Measurements from ENCODE around the gene NAA11.

Gene NAA11

DNA sequence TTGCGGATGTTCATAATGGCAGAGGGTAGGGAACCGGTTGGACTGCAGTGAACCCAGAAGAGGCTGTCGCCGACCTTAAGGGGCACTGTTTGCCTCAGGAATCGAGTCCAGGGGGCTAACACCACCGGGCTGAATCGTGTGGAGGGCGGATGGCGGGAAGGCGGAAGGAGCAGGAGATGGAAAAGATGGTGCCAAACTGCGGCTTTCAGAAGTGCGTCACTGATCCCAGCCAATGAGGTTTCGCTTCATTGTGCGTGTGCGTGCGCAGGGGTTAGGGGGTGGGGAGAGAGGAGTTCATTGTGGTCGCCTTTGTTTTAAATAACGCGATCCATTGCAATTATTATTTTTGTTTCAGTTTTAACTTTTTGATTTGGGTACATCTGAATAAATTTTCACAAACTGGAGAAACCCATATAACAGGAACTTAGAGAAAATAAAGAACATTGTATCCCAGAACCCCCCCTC, at the start of gene NAA11:
NAA11 (minus strand) TSS at position 198 of the 465 bp plus-strand sequence; CDS start at position 14, 184 bp downstream.
- DNase-seq, result no peak

GRCh38 chr4:79370026-79370425, 44.2 kb upstream of the NAA11 start:
- no peak for DNase-seq

- DNase-seq, result no peak
These were observed 41.2 kb upstream of the NAA11 start for GRCh38 chr4:79367096-79367495.

GRCh38 chr4:79366422-79366821, 40.6 kb upstream of the NAA11 start:
- DNase-seq, result no peak

DNA sequence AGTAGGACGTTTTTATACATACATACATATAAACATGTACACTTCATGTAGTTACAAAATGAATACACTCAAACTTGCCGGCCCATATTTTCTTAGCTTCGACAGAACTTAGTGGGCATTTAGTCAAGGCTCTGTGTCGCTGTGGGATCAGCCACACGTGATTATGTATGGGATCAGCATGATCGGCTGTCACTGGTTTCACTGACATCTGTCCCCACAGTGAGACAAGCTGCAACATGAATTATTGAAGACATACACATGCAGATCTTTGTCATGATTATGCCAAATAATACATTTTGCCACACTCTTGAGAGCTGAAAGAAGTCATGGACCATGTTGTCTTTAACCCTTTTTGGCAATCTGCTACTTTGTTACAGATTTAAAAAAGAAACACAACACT, 38.2 kb upstream of the NAA11 start:
- DNase-seq, result no peak

DNA sequence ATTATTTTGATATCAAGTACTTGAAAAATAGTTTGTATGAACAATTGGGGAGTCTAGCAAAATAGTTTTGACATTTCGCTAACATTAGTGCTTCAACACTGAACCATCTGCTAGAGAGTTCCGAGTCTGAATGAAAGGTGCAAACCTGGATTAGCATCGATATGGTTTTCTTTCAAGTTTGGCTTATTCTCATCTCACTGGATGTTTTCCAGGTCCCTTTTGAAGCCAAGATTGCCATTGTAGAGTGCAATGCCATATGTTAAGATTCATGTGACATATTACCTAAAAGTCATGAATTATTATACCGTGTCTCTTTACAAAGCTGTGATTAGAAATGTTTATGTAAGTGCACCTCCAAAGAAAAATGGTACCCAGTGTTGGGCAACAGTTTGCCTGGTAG, 36.8 kb upstream of the NAA11 start:
- no peak for DNase-seq

DNA sequence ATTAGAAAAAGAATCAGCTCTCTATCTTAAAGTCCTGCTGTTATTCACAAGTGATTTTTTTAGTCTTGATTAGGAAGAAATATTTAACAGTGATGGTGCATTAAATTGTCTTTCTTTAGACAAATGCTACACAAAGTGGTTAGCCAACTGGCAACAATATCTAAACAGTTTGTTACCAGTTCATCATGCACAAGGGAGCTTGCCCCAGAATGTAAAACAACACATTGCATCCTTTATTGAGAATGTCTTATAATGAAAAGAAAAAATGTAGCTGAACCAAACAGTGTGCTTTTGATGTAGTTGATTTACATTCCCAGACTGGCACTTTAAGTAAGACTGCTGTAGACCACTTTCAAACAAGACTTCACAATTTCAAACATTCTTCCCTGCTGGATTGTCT, 34.1 kb upstream of the NAA11 start:
- DNase-seq, result no peak

DNA sequence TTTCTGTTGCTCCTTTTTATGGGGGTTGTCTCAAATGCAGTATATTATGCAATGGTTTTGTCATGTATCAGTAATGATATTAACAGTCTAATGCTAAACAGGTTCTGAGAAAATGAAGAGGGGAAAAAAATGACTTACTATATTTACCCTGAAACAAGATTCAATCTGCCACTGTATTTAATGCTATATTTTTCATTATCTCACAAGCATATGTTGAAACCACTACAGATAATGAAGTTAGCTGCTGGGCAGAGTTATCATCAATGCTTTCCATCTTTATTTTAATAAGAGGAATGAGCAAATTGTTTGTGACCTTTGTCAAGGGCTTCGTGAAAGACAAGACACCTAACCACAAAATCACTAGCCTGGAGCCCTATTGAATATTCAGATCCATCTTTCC, 32.6 kb upstream of the NAA11 start:
- no peak for DNase-seq

DNA sequence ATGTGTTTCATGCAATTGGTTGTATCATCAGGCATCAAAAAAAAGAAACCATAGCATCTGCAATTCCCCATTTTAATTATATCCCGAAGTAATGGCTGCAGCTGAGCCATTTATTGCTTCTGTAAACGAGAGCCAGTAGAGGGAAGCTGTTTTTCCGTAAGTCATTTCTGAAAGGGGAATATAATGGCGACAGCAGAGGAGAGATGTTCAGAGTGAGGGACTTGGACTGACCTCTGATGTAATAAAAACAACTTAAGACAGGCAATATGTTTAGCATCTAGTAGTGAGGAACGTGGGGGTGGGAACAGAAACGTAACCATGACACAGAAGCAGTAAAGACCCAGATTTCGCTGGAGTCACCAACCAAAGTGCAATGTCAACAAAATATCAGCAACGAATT, 31.5 kb upstream of the NAA11 start:
- DNase-seq, result no peak

GRCh38 chr4:79353075-79353474, 27.2 kb upstream of the NAA11 start:
- no peak for DNase-seq

DNA sequence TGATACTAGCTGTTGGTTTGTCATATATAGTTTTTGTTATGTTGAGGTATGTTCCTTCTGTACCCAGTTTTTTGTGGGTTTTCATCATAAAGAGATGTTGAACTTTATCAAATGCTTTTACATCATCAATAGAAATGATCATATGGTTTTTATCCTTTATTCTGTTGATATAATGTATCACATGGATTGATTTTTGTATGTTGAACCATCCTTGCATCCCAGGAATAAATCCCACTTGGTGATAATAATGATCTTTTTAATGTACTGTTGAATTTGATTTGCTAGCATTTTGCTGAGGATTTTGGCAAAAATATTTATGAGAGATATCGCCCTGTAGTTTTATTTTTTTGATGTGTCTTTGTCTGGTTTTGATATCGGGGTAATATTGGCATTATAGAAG, 22.5 kb upstream of the NAA11 start:
- no peak for DNase-seq

- no peak for DNase-seq
These were observed 16.2 kb upstream of the NAA11 start for GRCh38 chr4:79341893-79342653.

DNA sequence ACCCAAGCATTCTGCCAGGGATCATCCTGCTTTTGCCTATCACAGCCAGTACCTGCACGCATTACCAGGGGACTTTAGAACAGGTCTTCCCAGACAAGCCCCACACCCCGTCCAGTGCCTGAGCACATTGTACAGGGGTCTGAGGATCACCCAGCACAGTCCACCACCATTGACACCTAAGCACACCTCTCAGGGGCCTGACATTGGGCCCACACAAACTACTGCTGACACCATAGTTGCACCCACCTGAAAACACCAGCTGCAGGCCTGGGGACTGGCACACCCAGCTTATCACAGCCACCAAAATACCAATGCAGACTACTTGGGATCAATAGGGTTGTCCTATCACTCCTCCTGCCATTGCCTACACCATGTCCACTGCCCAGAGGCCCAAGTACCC, 14.7 kb upstream of the NAA11 start:
- no peak for DNase-seq

GRCh38 chr4:79338148-79338547, 12.3 kb upstream of the NAA11 start:
- DNase-seq, result no peak

DNA sequence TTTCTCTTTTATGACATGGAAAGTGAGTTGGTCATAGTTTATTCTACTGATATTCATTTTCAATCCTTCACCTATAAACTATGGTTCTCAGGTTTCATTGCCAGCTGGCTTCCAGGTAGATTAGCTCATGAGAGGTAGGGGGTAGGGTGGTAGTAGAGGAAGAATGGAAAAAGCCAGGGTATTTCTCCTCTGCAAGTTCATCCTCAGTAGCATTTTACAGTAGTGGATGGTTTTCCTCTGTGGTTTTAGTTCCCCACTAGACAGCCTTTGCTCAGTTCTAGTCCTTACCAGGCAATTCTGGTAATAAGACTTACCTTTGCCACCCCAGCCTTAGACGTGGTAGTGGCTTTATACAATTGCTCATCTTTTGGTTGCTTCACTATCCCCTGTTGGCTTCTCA, 8.9 kb upstream of the NAA11 start:
- DNase-seq, result no peak

DNA sequence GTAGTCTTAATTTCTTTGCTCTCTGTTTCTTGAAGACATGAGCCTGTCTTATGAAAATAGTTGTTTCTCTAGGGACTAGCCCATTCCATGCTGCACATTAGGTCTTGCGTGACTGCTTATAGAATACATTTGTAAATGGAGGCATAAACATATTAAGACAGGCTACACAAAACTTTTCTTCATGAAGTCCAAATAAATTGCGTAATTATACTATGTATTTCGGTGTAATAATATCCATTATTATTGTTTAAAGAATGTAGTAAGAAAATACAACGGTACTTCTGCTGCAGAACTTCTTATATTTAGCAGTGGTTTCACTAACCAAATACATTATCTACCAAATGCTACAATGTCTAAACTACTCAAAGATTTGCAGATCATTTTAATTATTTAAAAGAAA, 8.5 kb upstream of the NAA11 start:
- DNase-seq, result no peak

GRCh38 chr4:79331126-79331876, 5.4 kb upstream of the NAA11 start:
- peak; percentile 4 for DNase-seq

- no peak for DNase-seq
These were observed 4.9 kb upstream of the NAA11 start for GRCh38 chr4:79330720-79331119.

DNA sequence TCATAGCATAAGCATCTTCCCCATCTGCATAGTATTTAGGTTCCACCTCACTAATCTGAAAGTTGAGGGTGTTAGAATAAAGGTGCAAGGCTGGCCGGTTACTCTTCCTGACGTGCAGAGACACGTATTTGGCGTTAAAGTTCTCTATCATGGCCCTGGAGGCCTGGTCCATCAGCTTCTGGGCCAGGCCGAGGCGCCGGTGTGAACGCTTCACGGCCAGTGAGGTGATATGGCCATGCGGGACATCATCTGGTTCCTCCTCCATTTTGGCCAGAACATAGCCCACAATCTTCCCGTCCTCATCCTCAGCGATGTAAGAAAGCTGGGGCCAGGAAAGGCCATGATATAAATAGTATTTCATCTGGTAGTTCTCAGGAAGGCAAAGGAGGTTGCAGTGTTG, 425 bp downstream of the NAA11 start:
- DNase-seq, result no peak

DNA sequence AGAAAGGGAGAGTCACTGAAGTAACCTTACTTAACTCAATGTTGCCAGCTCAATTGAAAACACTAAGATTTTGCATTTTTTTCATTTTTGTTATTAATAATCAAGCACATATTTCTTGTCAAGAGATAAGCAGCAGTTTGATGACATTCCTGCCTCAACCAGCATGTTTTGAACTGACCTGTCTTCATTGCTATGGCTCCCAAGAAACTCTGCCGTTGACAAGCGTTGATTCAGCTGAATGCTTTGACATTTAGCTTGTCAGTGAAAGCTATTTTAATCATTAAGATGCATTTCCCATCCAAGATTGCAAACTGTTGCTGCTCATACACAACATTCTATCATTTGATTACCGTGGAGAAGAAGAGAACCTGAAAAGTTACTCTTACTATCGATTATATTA, 5.9 kb downstream of the NAA11 start:
- DNase-seq, result no peak

DNA sequence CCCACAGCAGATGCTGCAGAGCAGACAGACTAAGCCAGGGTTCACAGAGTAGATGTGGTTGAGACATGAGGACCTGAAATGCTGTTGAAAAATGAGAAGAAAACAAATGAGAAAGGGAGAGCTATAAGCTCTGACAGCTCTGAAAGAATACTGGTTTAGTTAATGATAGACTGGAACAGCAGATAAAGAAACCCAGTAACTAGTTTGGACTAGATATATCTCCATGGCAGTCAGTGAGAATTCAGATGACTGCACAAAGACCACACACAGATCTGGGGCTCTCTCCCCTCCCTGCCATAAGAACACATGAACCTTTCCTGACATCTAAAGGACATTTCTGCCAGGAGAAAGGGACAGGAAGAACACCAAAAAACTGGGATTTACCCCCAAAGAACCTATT, 8.2 kb downstream of the NAA11 start:
- no peak for DNase-seq

- no peak for DNase-seq
These were observed 10.0 kb downstream of the NAA11 start for GRCh38 chr4:79315891-79316290.

DNA sequence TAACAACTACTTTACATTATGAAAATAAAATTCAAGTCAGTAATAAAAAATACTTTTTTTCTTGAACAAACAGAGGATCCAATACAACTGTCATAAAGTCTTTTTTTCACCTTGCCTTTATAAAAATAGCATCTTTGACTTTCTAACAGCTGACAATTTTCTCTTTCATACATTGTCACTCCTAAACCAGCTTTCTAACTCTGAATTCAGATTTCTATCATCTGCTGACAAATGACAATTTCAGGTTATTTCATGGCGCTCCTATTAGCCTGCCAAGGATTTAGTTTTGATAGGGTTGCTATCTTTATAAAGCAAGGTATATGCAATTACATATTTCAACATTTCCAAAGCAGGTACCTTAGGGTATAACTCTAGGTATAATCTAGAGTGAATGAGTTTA, 14.6 kb downstream of the NAA11 start:
- no peak for DNase-seq

GRCh38 chr4:79308971-79309370, 16.9 kb downstream of the NAA11 start:
- DNase-seq, result no peak

GRCh38 chr4:79308137-79308536, 17.7 kb downstream of the NAA11 start:
- DNase-seq, result no peak

Measured in NCI-H226 (cell line).